Right lobe of liver (tissue), 4 donors: ENCODE data around the gene WHRN.

Source experiments
- CTCF ChIP-seq, 4 donors: fragments of 200-600 bp in 3 of 4; fragments of 450-650 bp in 1 of 4; IDR thresholded peaks; one replicate each; pipeline versions ENCODE4 v1.5.1 to v1.8.0; 2016 to 2022; ENCODE audit warnings: antibody characterized with exemption in 4 of 4, mild to moderate bottlenecking in 2 of 4
- POLR2A ChIP-seq: fragments of 450-650 bp; IDR thresholded peaks from one replicate; pipeline ENCODE4 v1.6.1; 2017; ENCODE audit warnings: antibody characterized with exemption, mild to moderate bottlenecking
- donor health status: DM: no; HTN: no; CAD: no.
- donor health status: DM: no; HTN: no; CAD: no.
- donor health status: DM: no; HTN: yes; CAD: no.

DNA sequence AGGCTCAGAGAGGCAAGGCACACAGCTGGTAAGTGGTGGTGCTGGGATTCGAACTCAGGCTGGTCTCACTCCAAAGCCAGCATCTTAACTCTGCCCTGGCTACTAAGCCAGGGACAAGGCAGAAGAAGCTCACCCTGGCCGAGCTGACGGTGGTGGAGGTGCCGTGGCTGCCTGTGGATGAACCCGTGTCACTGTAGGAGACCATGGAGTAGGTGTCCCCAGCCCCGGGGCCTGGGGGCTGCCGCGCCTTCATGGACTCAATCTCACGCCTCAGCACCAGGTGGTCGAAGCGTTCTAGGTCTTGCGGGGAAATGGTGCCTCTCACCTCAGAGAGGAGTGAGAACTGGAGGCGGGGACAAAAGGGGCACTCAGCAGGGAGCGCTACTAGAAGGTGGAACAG is 82.1 kb downstream of the WHRN start:
- TF ChIP-seq CTCF (IDR thresholded peaks at IDR 0.05) (no peak), POLR2A (no peak)
